Stimulated activated CD8-positive, alpha-beta memory T cell treated with anti-CD3 and anti-CD28 coated beads, Interleukin-15, amount 100 ng/mL, for 48 hours (primary cell): ENCODE measurements around the gene CROCC2.
"Not testable (repeated sequence)": the region's sequence is repeated elsewhere in the genome, so short reads cannot be mapped to it uniquely, and the experiment has no call there.

Experiments used
- DNase-seq, 2 donors: peaks; one replicate each; pipeline ENCODE4 v3.0.0-alpha.2; 2020; ENCODE audit warnings: low read depth in 2 of 2

CROCC2 gene

GRCh38 chr2:240966906-240967680 is 61.0 kb downstream of the CROCC2 start:
- DNase-seq, result no peak

- DNase-seq, result no peak
These were observed 61.8 kb downstream of the CROCC2 start for GRCh38 chr2:240967681-240968621.

GRCh38 chr2:240968731-240969624 is 62.8 kb downstream of the CROCC2 start:
- DNase-seq, result no peak

- DNase-seq, result no peak
These were observed 64.0 kb downstream of the CROCC2 start for GRCh38 chr2:240970104-240970503.

GRCh38 chr2:240970816-240971215 is 64.7 kb downstream of the CROCC2 start:
- no peak for DNase-seq

- DNase-seq, result no peak
These were observed 66.1 kb downstream of the CROCC2 start for GRCh38 chr2:240972201-240972600.

GRCh38 chr2:240972636-240973521 is 66.7 kb downstream of the CROCC2 start:
- DNase-seq, result no peak

GRCh38 chr2:240974771-240975572 is 68.8 kb downstream of the CROCC2 start:
- DNase-seq, result no peak

GRCh38 chr2:240975903-240976302 is 69.8 kb downstream of the CROCC2 start:
- DNase-seq, result not testable (repeated sequence)

- DNase-seq, result no peak
These were observed 75.1 kb downstream of the CROCC2 start for GRCh38 chr2:240981280-240981679.

GRCh38 chr2:240981871-240982800 is 76.0 kb downstream of the CROCC2 start:
- no peak for DNase-seq

- DNase-seq, result no peak
These were observed 76.7 kb downstream of the CROCC2 start for GRCh38 chr2:240982821-240983281.

GRCh38 chr2:240983361-240983995 is 77.3 kb downstream of the CROCC2 start:
- DNase-seq, result peak; percentile 27 to 30

GRCh38 chr2:240983996-240984498 is 77.9 kb downstream of the CROCC2 start:
- DNase-seq, result no peak

GRCh38 chr2:240985881-240986786 is 80.0 kb downstream of the CROCC2 start:
- DNase-seq, result no peak

- no peak for DNase-seq
These were observed 80.8 kb downstream of the CROCC2 start for GRCh38 chr2:240986787-240987411.
